GM06990 (cell line): ENCODE results near the gene PML.
A peak's percentile ranks its signal among the peaks of the same experiment; 100 is the strongest.

Experiments used
- DNase-seq: peaks from one replicate; pipeline ENCODE4 v3.0.0-alpha.2; 2011; ENCODE audit not compliant: insufficient read length; ENCODE audit errors: extremely low read depth
- H3K27me3 ChIP-seq: replicated peaks from 2 replicates; pipeline ENCODE4 v1.6.0; 2011; ENCODE audit warnings: low read length; ENCODE audit not compliant: control insufficient read depth, insufficient read depth
- H3K36me3 ChIP-seq: 2 replicates; pipeline ENCODE4 v1.5.1; 2011; ENCODE audit warnings: low read length; ENCODE audit not compliant: control insufficient read depth, insufficient read depth
- H3K4me3 ChIP-seq: replicated peaks from 2 replicates; pipeline ENCODE4 v1.5.1; 2011; ENCODE audit warnings: low read depth, mild to moderate bottlenecking, control low read depth, low read length
- TF ChIP-seq, protein P1 (sequence below): IDR thresholded peaks from 2 replicates; pipeline ENCODE4 v1.5.1; 2011; ENCODE audit warnings: low read length, control low read depth, mild to moderate bottlenecking, inconsistent platforms; ENCODE audit not compliant: insufficient read depth, poor library complexity, severe bottlenecking

The PML gene

DNA sequence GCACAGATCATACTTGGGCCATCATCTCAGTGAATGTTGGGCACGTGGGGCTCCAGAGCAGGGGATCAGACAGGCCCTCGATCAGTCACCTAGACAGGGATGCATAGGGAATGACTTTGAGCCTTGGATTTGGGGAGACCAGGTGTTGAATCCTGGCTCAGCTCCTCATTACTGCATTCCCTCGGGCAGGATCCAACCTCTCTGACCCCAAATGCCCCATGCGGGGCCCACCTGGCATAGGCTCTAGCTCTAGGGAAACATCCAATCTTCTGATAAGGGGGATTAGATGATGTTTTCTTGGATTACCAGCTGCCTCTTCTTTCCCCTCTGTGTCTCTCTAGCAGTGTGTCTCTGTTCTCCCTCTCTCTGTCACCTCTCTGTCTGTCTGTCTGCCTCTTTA, 45.5 kb upstream of the PML start:
- TF ChIP-seq, protein P1, sequence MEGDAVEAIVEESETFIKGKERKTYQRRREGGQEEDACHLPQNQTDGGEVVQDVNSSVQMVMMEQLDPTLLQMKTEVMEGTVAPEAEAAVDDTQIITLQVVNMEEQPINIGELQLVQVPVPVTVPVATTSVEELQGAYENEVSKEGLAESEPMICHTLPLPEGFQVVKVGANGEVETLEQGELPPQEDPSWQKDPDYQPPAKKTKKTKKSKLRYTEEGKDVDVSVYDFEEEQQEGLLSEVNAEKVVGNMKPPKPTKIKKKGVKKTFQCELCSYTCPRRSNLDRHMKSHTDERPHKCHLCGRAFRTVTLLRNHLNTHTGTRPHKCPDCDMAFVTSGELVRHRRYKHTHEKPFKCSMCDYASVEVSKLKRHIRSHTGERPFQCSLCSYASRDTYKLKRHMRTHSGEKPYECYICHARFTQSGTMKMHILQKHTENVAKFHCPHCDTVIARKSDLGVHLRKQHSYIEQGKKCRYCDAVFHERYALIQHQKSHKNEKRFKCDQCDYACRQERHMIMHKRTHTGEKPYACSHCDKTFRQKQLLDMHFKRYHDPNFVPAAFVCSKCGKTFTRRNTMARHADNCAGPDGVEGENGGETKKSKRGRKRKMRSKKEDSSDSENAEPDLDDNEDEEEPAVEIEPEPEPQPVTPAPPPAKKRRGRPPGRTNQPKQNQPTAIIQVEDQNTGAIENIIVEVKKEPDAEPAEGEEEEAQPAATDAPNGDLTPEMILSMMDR = no peak
- no peak overlapping the region for H3K4me3 ChIP-seq
- no peaks in the 10 kb centered on the region for H3K36me3 ChIP-seq
- H3K27me3 ChIP-seq = peaks cover 1% of the 10 kb centered on the region; the same call in 1 of the 2 replicates
- no peak for DNase-seq

DNA sequence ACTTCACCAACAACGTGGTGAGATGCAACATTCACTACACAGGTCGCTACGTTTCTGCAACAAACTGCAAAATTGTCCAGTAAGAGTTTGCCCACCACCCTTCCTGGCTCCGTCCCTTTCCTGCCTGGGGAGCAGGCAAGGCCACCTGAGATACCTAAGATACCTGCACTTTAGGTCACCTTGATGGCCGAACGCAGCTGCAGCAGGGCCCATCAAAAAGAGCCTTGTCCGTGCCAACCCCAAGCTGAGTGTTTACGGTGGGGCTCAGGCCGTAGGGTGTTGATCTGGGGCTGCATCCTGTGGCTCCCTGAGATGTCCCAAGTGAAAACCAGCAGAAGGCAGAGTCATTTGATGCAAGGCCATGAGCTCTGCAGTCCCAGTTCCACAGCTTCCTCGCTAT, 45.0 kb upstream of the PML start:
- DNase-seq = no peak
- TF ChIP-seq, protein P1 = no peak
- Histone ChIP-seq H3K27me3 (peaks cover 1% of the 10 kb centered on the region; the same call in 1 of the 2 replicates), H3K4me3 (no peak overlapping the region), H3K36me3 (no peaks in the 10 kb centered on the region)

DNA sequence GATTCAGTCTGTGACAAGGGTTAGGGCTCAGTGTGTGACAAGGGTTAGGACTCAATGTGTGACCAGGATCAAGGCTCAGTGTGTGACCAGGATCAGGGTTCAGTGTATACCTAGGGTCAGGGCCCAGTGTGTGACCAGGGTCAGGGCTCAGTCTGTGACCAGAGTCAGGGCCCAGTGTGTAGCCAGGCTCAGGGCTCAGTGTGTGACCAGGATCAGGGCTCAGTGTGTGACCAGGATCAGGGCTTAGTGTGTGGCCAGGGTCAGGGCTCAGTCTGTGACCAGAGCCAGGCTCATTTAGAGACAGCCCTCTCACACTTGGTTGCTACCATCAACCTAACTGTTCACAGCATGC, 44.1 kb upstream of the PML start:
- no peak for DNase-seq
- no peaks in the 10 kb centered on the region for H3K36me3 ChIP-seq
- no peak overlapping the region for H3K4me3 ChIP-seq
- H3K27me3 ChIP-seq = peaks cover 1% of the 10 kb centered on the region; the same call in 1 of the 2 replicates
- TF ChIP-seq, protein P1 = no peak

GRCh38 chr15:73950831-73951561, 43.5 kb upstream of the PML start:
- Histone ChIP-seq H3K27me3 (peaks cover 1% of the 10 kb centered on the region; the same call in 1 of the 2 replicates), H3K36me3 (no peaks in the 10 kb centered on the region), H3K4me3 (no peak overlapping the region)
- TF ChIP-seq, protein P1 = peak; percentile 89
- peak; percentile 75 for DNase-seq

DNA sequence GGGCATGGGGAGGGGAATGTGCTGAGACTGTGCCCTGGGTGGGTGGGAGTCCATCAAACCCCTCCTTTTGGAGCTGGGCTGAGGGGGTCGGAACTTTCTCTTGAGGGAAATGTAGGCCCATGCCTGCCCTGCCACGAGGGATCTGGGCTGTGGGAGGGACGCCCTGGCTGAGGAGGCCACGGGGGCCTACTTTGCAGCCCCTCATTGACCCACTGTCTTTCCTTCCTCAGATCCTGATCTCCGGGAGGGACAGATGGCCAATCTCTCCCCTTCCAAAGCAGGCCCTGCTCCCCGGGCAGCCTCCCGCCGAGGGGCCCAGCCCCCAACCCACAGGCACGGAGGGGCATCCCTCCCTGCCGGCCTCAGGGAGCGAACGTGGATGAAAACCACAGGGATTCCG, 42.9 kb upstream of the PML start:
- no peak for DNase-seq

More for the DNA sequence above, 42.9 kb upstream of the PML start:
- TF ChIP-seq, protein P1 = no peak
- no peaks in the 10 kb centered on the region for H3K36me3 ChIP-seq
- peaks cover 1% of the 10 kb centered on the region; the same call in 1 of the 2 replicates for H3K27me3 ChIP-seq
- H3K4me3 ChIP-seq = no peak overlapping the region
